GM23248 (cell line): ENCODE measurements around the gene FBXO44.

Source experiments
- EZH2 ChIP-seq: fragments of 200-600 bp; sonication (generic); IDR thresholded peaks from 2 replicates; pipeline ENCODE4 v1.6.1; 2018; ENCODE audit warnings: antibody characterized with exemption, mild to moderate bottlenecking; ENCODE audit not compliant: insufficient read depth, poor library complexity, severe bottlenecking
- EZH2phosphoT487 ChIP-seq: fragments of 200-600 bp; sonication (generic); IDR thresholded peaks from 2 replicates; pipeline ENCODE4 v1.6.1; 2018; ENCODE audit warnings: antibody characterized with exemption, moderate library complexity, mild to moderate bottlenecking, low read depth; ENCODE audit not compliant: insufficient read depth

- TF ChIP-seq EZH2 (no peak), EZH2phosphoT487 (no peak)
Observed at GRCh38 chr1:11703357-11704193, 48.9 kb downstream of the FBXO44 start.
